ENCODE results near the gene CLN3.

CLN3 gene

DNA sequence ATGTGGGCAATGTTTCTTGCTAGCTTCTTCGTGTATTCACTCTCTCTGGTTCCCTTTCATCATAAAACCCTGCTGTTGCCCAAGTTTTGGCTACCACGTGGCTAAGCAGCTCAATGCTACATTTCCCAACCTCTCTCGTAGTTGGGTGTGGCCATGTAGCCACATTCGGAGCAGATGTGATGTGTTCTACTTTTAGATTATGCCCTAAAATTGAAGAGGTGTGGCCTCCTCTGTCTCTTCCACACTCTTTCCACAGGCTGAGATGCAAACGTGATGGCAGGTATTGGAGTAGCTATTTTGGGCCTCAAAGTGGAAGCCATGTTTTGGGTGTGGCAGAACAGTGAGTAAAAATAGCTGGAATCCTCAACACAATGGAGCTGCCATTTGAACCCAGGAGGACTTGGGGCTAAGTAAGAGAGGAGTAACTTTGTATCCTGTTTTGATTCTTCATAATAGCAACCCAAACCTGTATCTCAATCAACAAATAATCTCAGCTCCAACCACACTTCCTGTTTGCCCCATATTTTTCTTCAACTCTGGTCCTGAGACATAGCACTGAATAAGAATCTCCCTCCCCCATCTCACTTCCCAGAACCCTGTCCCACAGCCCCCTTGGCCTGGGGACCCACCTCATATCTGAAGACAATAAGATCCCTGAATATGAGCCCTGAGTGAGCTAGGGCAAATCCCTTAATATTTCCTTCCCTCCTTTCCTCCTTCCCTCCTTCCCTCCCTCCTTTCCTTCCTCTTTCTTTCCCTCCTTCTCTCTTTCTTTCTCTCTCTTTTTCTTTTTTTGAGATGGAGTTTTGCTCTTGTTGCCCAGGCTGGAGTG, 42.9 kb upstream of the CLN3 start:
- no peak for DNase-seq
- Mint-ChIP-seq H3K4me1 (peaks cover 12% of the 10 kb centered on the region), H3K27me3 (ENCODE audit: low read depth, poor library complexity) (peaks cover 12% of the 10 kb centered on the region), H3K4me3 (no peak overlapping the region), H3K9me3 (no peaks in the 10 kb centered on the region), H3K36me3 (ENCODE audit: low read depth) (no peaks in the 10 kb centered on the region), H3K27ac (no peak overlapping the region)
- TF ChIP-seq, protein P1, sequence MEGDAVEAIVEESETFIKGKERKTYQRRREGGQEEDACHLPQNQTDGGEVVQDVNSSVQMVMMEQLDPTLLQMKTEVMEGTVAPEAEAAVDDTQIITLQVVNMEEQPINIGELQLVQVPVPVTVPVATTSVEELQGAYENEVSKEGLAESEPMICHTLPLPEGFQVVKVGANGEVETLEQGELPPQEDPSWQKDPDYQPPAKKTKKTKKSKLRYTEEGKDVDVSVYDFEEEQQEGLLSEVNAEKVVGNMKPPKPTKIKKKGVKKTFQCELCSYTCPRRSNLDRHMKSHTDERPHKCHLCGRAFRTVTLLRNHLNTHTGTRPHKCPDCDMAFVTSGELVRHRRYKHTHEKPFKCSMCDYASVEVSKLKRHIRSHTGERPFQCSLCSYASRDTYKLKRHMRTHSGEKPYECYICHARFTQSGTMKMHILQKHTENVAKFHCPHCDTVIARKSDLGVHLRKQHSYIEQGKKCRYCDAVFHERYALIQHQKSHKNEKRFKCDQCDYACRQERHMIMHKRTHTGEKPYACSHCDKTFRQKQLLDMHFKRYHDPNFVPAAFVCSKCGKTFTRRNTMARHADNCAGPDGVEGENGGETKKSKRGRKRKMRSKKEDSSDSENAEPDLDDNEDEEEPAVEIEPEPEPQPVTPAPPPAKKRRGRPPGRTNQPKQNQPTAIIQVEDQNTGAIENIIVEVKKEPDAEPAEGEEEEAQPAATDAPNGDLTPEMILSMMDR (IDR thresholded peaks at IDR 0.05): no peak

DNA sequence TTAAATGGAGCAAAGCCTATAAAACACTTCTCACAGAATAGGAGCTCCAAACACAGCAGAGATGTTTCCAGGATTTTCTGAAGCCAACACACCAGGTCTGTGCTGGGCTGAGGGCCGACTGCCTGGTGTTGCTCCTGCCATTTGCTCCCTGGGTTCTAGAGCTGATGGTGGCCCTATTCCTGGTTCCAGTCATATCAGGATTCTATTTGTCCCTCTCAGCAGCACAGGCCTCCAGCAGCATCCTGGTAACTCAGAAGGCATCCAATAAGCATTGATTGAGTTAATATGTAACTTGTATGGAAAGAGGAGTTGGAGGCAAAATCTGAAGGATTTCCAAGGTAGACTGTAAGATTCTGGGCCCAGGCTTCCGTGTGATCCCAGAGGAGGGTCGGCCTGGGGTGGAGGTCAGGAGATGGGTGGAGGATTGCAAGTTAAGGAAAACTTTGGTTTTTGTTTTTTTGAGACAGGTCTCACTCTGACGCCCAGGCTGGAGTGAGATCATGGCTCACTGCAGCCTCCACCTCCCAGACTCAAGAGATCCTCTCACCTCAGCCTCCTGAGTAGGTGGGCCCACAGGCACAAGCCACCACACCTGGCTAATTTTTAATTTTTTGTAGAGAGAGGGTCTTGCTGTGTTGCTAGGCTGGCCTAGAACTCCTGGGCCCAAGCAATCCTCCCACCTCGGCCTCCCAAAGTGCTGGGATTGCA, 41.2 kb upstream of the CLN3 start:
- TF ChIP-seq, protein P1 (IDR thresholded peaks at IDR 0.05): no peak
- H3K9me3 Mint-ChIP-seq: no peaks in the 10 kb centered on the region
- H3K4me1 Mint-ChIP-seq: peaks cover 12% of the 10 kb centered on the region
- no peak overlapping the region for H3K4me3 Mint-ChIP-seq
- H3K27me3 Mint-ChIP-seq (ENCODE audit: low read depth, poor library complexity): peaks cover 7% of the 10 kb centered on the region
- no peak for DNase-seq
- no peaks in the 10 kb centered on the region for H3K36me3 Mint-ChIP-seq (ENCODE audit: low read depth)
- peak overlapping the region; percentile 17 for H3K27ac Mint-ChIP-seq

- Mint-ChIP-seq H3K27ac (peak overlapping the region; percentile 98), H3K27me3 (ENCODE audit: low read depth, poor library complexity) (peaks cover 10% of the 10 kb centered on the region), H3K4me1 (peaks cover 12% of the 10 kb centered on the region), H3K9me3 (no peaks in the 10 kb centered on the region), H3K4me3 (no peak overlapping the region), H3K36me3 (ENCODE audit: low read depth) (no peaks in the 10 kb centered on the region)
- DNase-seq: peak; percentile 46
- TF ChIP-seq, protein P1 (IDR thresholded peaks at IDR 0.05): no peak
These were observed 40.2 kb upstream of the CLN3 start for GRCh38 chr16:28531777-28532744.

DNA sequence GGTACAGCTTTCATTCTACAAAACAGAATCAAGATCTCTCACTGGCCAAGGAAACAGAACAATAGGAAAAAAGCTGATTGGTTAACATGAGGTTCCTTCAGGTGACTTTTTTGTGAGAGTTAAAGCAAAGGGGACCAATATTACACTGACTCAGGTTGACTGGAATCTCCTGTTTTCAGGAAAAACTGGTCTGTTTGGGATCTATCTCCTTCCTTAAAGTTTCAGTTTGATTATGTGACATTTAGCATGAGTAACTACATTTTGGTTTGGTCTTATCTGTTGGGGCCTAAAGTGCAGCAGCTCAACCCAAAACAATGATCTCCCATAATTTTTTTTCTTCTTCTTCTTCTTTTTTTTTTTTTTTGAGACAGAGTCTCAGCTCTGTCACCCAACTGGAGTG, 37.2 kb upstream of the CLN3 start:
- H3K4me3 Mint-ChIP-seq: no peak overlapping the region
- H3K27me3 Mint-ChIP-seq (ENCODE audit: low read depth, poor library complexity): peaks cover 23% of the 10 kb centered on the region
- DNase-seq: no peak
- peaks cover 12% of the 10 kb centered on the region for H3K4me1 Mint-ChIP-seq
- H3K27ac Mint-ChIP-seq: peak overlapping the region; percentile 51
- H3K9me3 Mint-ChIP-seq: peaks cover 18% of the 10 kb centered on the region
- no peaks in the 10 kb centered on the region for H3K36me3 Mint-ChIP-seq (ENCODE audit: low read depth)
- TF ChIP-seq, protein P1 (IDR thresholded peaks at IDR 0.05): no peak

GRCh38 chr16:28528463-28528867, 36.6 kb upstream of the CLN3 start:
- no peak overlapping the region for H3K27ac Mint-ChIP-seq
- no peak for DNase-seq
- peaks cover 26% of the 10 kb centered on the region for H3K27me3 Mint-ChIP-seq (ENCODE audit: low read depth, poor library complexity)

More at GRCh38 chr16:28528463-28528867, 36.6 kb upstream of the CLN3 start:
- Mint-ChIP-seq H3K36me3 (ENCODE audit: low read depth) (no peaks in the 10 kb centered on the region), H3K4me1 (peaks cover 12% of the 10 kb centered on the region), H3K9me3 (peaks cover 18% of the 10 kb centered on the region), H3K4me3 (no peak overlapping the region)
- TF ChIP-seq, protein P1 (IDR thresholded peaks at IDR 0.05): no peak
